Upper lobe of left lung (tissue), 6 donors: ENCODE results near the gene FTO. TPM values are rescaled to one million over a fixed set of nuclear protein-coding genes. Genes with fewer than 3 reads are reported as not detected.

Source experiments
- ATAC-seq, 2 donors: fragments of 200-7000 bp; cut with Tn5 transposase; one replicate each; pipeline ENCODE4 v1.9.1; 2022; ENCODE audit warnings: mild to moderate bottlenecking in 2 of 2, moderate library complexity in 2 of 2; ENCODE audit not compliant: low FRiP score in 2 of 2
- DNase-seq, 2 donors: peaks; one replicate each; pipeline ENCODE4 v3.0.0-alpha.2; 2019 to 2020
- H3K27ac ChIP-seq, 4 donors: fragments of 200-600 bp; sonication (generic); one replicate each; pipeline ENCODE4 v1.5.1; 2016 to 2019
- H3K27me3 ChIP-seq, 4 donors: fragments of 200-600 bp; sonication (generic); one replicate each; pipeline ENCODE4 v1.5.1; 2017 to 2019
- H3K36me3 ChIP-seq, 4 donors: fragments of 200-600 bp; sonication (generic); one replicate each; pipeline ENCODE4 v1.5.1; 2016 to 2019
- H3K4me1 ChIP-seq, 4 donors: fragments of 200-600 bp; sonication (generic); one replicate each; pipeline ENCODE4 v1.5.1; 2018 to 2019
- H3K4me3 ChIP-seq, 4 donors: fragments of 200-600 bp; sonication (generic); one replicate each; pipeline ENCODE4 v1.5.1; 2017 to 2019; ENCODE audit warnings: mild to moderate bottlenecking in 2 of 4, moderate library complexity in 1 of 4
- H3K9me3 ChIP-seq, 4 donors: fragments of 200-600 bp; sonication (generic); one replicate each; pipeline ENCODE4 v1.5.1; 2018 to 2019
- CTCF ChIP-seq, 6 experiments: fragments of 450-650 bp in 4 of 6; fragments of 200-600 bp in 2 of 6; sonication (generic) in 2 of 6; IDR thresholded peaks; one replicate each; pipeline ENCODE4 v1.5.1; 2016 to 2019; ENCODE audit warnings: antibody characterized with exemption in 6 of 6
- EP300 ChIP-seq, 4 donors: sonication (generic); formaldehyde crosslinking; IDR thresholded peaks; one replicate each; pipeline ENCODE4 v1.5.1; 2017; ENCODE audit warnings: antibody characterized with exemption in 4 of 4, control low read depth in 2 of 4
- POLR2A ChIP-seq, 4 donors: fragments of 450-650 bp; IDR thresholded peaks; one replicate each; pipeline ENCODE4 v1.5.1; 2016 to 2017; ENCODE audit warnings: antibody characterized with exemption in 4 of 4, mild to moderate bottlenecking in 2 of 4
- POLR2AphosphoS5 ChIP-seq, 2 donors: sonication (generic); formaldehyde crosslinking; IDR thresholded peaks; one replicate each; pipeline ENCODE4 v1.5.1; 2017; ENCODE audit warnings: antibody characterized with exemption in 2 of 2
- WGBS, 2 donors: methylation state at CpG; one replicate each; pipeline ENCODE4 v1.1.5; 2017 to 2018; 5-methylcytosine and 5-hydroxymethylcytosine counted together
- total RNA-seq, 6 donors: library from RNA; depleted of rRNA in 4 of 6; stranded (reverse); fragments of >200 nt in 4 of 6; gene quantifications; one replicate each; pipeline versions ENCODE4 v1.1.0 to v1.2.1, GENCODE V29; 2016 to 2021
- donor health status: DM: no; HTN: no; CAD: no; lungs with moderate emphysema.
- donor health status: DM: no; HTN: yes; CAD: no; lungs with severe emphysema.

The FTO gene
- total RNA-seq, 6 donors from 2014 or later: 62.9 to 114 (median 75.4) TPM

GRCh38 chr16:53948734-53949430, 244.9 kb downstream of the FTO start:
- WGBS, 2 donors: 94 to 96% methylated on average over 3 of the region's 3 CpGs
- no peak for ATAC-seq
- Histone ChIP-seq H3K27ac (no peak overlapping the region), H3K9me3 (no peaks in the 10 kb centered on the region), H3K4me1 (peaks cover 9 to 15% (median 11%) of the 10 kb centered on the region in 4 donors), H3K36me3 (no peaks in the 10 kb centered on the region), H3K4me3 (no peak overlapping the region), H3K27me3 (no peaks in the 10 kb centered on the region)
- TF ChIP-seq POLR2AphosphoS5 (IDR thresholded peaks at IDR 0.05) (no peak), POLR2A (IDR thresholded peaks at IDR 0.05) (no peak), EP300 (IDR thresholded peaks at IDR 0.05) (no peak), CTCF (IDR thresholded peaks at IDR 0.05) (no peak)
- no peak for DNase-seq

GRCh38 chr16:53949715-53950410, 245.9 kb downstream of the FTO start:
- Histone ChIP-seq H3K4me3 (no peak overlapping the region), H3K36me3 (no peaks in the 10 kb centered on the region), H3K27ac (no peak overlapping the region), H3K4me1 (peaks cover 9 to 15% (median 11%) of the 10 kb centered on the region in 4 donors), H3K27me3 (no peaks in the 10 kb centered on the region), H3K9me3 (no peaks in the 10 kb centered on the region)
- ATAC-seq (no peak), DNase-seq (no peak)
- TF ChIP-seq POLR2AphosphoS5 (IDR thresholded peaks at IDR 0.05) (no peak), CTCF (IDR thresholded peaks at IDR 0.05) (no peak), EP300 (IDR thresholded peaks at IDR 0.05) (no peak), POLR2A (IDR thresholded peaks at IDR 0.05) (no peak)
- WGBS, 2 donors: 61 to 63% methylated on average over 6 of the region's 6 CpGs

- ATAC-seq: no peak
These were observed 246.7 kb downstream of the FTO start for GRCh38 chr16:53950677-53951076.

More at GRCh38 chr16:53950677-53951076, 246.7 kb downstream of the FTO start:
- peak in 1 of 2 donors; percentile 24 for DNase-seq
- H3K4me3 ChIP-seq: no peak overlapping the region
- H3K27ac ChIP-seq: no peak overlapping the region
- TF ChIP-seq EP300 (IDR thresholded peaks at IDR 0.05) (no peak), POLR2A (IDR thresholded peaks at IDR 0.05) (no peak), CTCF (IDR thresholded peaks at IDR 0.05) (no peak), POLR2AphosphoS5 (IDR thresholded peaks at IDR 0.05) (no peak)
- H3K27me3 ChIP-seq: no peaks in the 10 kb centered on the region
- H3K9me3 ChIP-seq: no peaks in the 10 kb centered on the region
- H3K36me3 ChIP-seq: no peaks in the 10 kb centered on the region
- H3K4me1 ChIP-seq: peaks cover 9 to 15% (median 11%) of the 10 kb centered on the region in 4 donors
- 62 to 82% methylated on average over 5 of the region's 5 CpGs for WGBS, 2 donors
